GM23248 (cell line): ENCODE measurements around the gene DTNB. TPM values are rescaled to one million over a fixed set of nuclear protein-coding genes. Genes with fewer than 3 reads are reported as not detected.

Experiments
- DNase-seq: peaks from one replicate; pipeline ENCODE4 v3.0.0-alpha.2; 2015
- H2AFZ ChIP-seq: fragments of 200-600 bp; sonication (generic); 2 replicates; pipeline ENCODE4 v1.6.1; 2016; ENCODE audit warnings: antibody characterized with exemption
- H3F3A ChIP-seq: fragments of 200-600 bp; sonication (generic); 2 replicates; pipeline ENCODE4 v1.6.1; 2016; ENCODE audit warnings: mild to moderate bottlenecking, antibody characterized with exemption, mixed run types; ENCODE audit not compliant: insufficient read depth
- H3K27ac ChIP-seq: fragments of 200-600 bp; sonication (generic); 2 replicates; pipeline ENCODE4 v1.5.1; 2016; ENCODE audit warnings: mild to moderate bottlenecking
- H3K27me3 ChIP-seq: fragments of 200-600 bp; sonication (generic); replicated peaks from 2 replicates; pipeline ENCODE4 v1.6.1; 2016; ENCODE audit warnings: mild to moderate bottlenecking; ENCODE audit not compliant: insufficient read depth
- H3K36me3 ChIP-seq: fragments of 200-600 bp; sonication (generic); 2 replicates; pipeline ENCODE4 v1.6.1; 2016; ENCODE audit warnings: low read depth, mild to moderate bottlenecking
- H3K4me1 ChIP-seq: fragments of 200-600 bp; sonication (generic); 2 replicates; pipeline ENCODE4 v1.6.1; 2016; ENCODE audit warnings: mild to moderate bottlenecking; ENCODE audit not compliant: insufficient read depth
- H3K4me2 ChIP-seq: fragments of 200-600 bp; sonication (generic); one replicate; pipeline ENCODE4 v1.6.1; 2016; ENCODE audit warnings: mild to moderate bottlenecking; ENCODE audit not compliant: unreplicated experiment
- H3K4me3 ChIP-seq: fragments of 200-600 bp; sonication (generic); 2 replicates; pipeline ENCODE4 v1.5.1; 2016; ENCODE audit warnings: mild to moderate bottlenecking
- H3K79me2 ChIP-seq: fragments of 200-600 bp; sonication (generic); 2 replicates; pipeline ENCODE4 v1.6.1; 2016; ENCODE audit warnings: mild to moderate bottlenecking; ENCODE audit not compliant: insufficient read depth
- H3K9ac ChIP-seq: fragments of 200-600 bp; sonication (generic); 2 replicates; pipeline ENCODE4 v1.6.1; 2016; ENCODE audit warnings: mild to moderate bottlenecking
- H3K9me2 ChIP-seq: fragments of 200-600 bp; sonication (generic); 2 replicates; pipeline ENCODE4 v1.6.1; 2016; ENCODE audit warnings: mixed run types, mild to moderate bottlenecking, moderate library complexity; ENCODE audit not compliant: insufficient read depth
- H3K9me3 ChIP-seq: fragments of 200-600 bp; sonication (generic); one replicate; pipeline ENCODE4 v1.6.1; 2017; ENCODE audit warnings: low read depth
- H4K20me1 ChIP-seq: fragments of 200-600 bp; sonication (generic); 2 replicates; pipeline ENCODE4 v1.6.0; 2016; ENCODE audit not compliant: insufficient read depth
- EZH2 ChIP-seq: fragments of 200-600 bp; sonication (generic); IDR thresholded peaks from 2 replicates; pipeline ENCODE4 v1.6.1; 2018; ENCODE audit warnings: antibody characterized with exemption, mild to moderate bottlenecking; ENCODE audit not compliant: insufficient read depth, poor library complexity, severe bottlenecking
- EZH2phosphoT487 ChIP-seq: fragments of 200-600 bp; sonication (generic); IDR thresholded peaks from 2 replicates; pipeline ENCODE4 v1.6.1; 2018; ENCODE audit warnings: antibody characterized with exemption, moderate library complexity, mild to moderate bottlenecking, low read depth; ENCODE audit not compliant: insufficient read depth
- WGBS, 2 experiments: methylation state at CpG; one replicate each; pipeline ENCODE4 v1.1.6; 2015 to 2017; ENCODE audit warnings: low lambda C conversion rate in 2 of 2, low coverage in 1 of 2; ENCODE audit errors: missing lambda C conversion rate in 2 of 2; 5-methylcytosine and 5-hydroxymethylcytosine counted together
- in situ Hi-C: fragments of 300-500 bp; cut with MboI; formaldehyde crosslinking; loops from 2 replicates; pipeline ENCODE4 v1.15.0; 2020
- polyA plus RNA-seq: library from polyadenylated mRNA; unstranded; fragments of >200 nt; fragmentation: Nextera tagmentation; extraction: Ambion mirVana; gene quantifications from 2 replicates; pipeline ENCODE4 v1.2.1, GENCODE V29; 2016
- total RNA-seq: library from RNA; depleted of rRNA; stranded (reverse); fragments of >200 nt; shearing (Covaris generic); gene quantifications from 2 replicates; pipeline ENCODE4 v1.2.3, GENCODE V29; 2014

Gene DTNB
- total and polyA plus RNA-seq, 2 experiments from 2014 or later: 1.1 to 4.0 TPM

DNA sequence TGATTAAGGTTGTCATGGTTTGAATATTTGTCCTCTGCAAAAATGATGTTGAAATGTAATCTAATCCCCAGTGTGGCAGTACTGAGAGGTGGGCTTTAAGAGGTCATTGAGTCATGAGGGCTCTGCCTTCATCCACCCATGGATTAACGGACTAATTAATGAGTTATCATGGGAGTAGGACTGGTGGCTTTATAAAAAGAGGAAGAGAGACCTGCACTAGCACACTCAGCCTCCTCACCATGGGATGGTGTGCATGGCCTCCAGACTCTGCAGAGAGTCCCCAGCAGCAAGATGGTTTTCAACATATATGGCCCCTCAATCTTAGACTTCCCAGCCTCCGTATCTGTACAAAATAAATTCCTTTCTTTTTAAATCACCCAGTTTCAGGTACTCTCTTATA is 41.0 kb downstream of the DTNB start:
- Histone ChIP-seq H4K20me1 (no peaks in the 10 kb centered on the region), H3K36me3 (no peaks in the 10 kb centered on the region), H3F3A (no peaks in the 10 kb centered on the region), H2AFZ (no peak overlapping the region), H3K9me3 (no peaks in the 10 kb centered on the region), H3K9me2 (no peaks in the 10 kb centered on the region), H3K9ac (no peak overlapping the region), H3K79me2 (no peaks in the 10 kb centered on the region), H3K4me2 (no peak overlapping the region), H3K4me1 (no peaks in the 10 kb centered on the region), H3K27ac (no peak overlapping the region), H3K4me3 (no peak overlapping the region), H3K27me3 (no peaks in the 10 kb centered on the region)
- TF ChIP-seq EZH2phosphoT487: no peak
- TF ChIP-seq EZH2: no peak
- in situ Hi-C loops: no loop called here
- no peak for DNase-seq
- WGBS, 2 experiments: 89 to 96% methylated on average over 2 of the region's 2 CpGs

- 90 to 94% methylated on average over 2 of the region's 2 CpGs for WGBS, 2 experiments
- no peaks in the 10 kb centered on the region for H3K9me3 ChIP-seq
- no peak overlapping the region for H3K4me2 ChIP-seq
Measured at GRCh38 chr2:25624635-25625034, 48.7 kb downstream of the DTNB start.

DNA sequence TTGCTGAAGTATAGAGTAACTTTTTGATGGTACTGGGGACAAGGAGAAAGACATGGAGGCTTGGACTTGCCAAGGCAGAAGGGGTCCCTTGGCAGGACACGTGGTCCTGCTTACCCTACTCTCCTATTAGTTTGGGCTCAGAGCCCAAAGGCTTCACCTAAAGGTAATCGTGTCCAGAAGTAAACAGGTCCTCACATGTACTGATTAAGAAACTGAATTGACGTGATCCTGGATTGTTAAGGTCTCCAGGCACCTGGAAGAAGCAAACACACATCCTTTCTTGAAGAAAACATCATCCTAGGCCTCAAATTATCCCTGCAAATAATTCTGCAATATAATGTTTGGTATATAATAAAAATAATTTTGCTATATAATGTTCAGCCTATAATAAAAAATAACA is 50.0 kb downstream of the DTNB start:
- WGBS, 2 experiments: 67 to 68% methylated on average over 3 of the region's 3 CpGs
- TF ChIP-seq EZH2: no peak
- Histone ChIP-seq H3K9me2 (no peaks in the 10 kb centered on the region), H3K27me3 (no peaks in the 10 kb centered on the region), H3K4me2 (no peak overlapping the region), H3K79me2 (no peaks in the 10 kb centered on the region), H3K9me3 (no peaks in the 10 kb centered on the region), H4K20me1 (peaks cover under 1% of the 10 kb centered on the region; the same call in 1 of the 2 replicates), H3K4me3 (no peak overlapping the region), H3K4me1 (peaks cover 8% of the 10 kb centered on the region), H3K9ac (no peak overlapping the region), H2AFZ (no peak overlapping the region), H3K36me3 (no peaks in the 10 kb centered on the region), H3F3A (peaks cover 8% of the 10 kb centered on the region), H3K27ac (no peak overlapping the region)
- in situ Hi-C loops: no loop called here
- no peak for DNase-seq

More at GRCh38 chr2:25624635-25625034, 48.7 kb downstream of the DTNB start:
- H2AFZ ChIP-seq: no peak overlapping the region
- no peak for DNase-seq
- H3K36me3 ChIP-seq: no peaks in the 10 kb centered on the region
- no peaks in the 10 kb centered on the region for H4K20me1 ChIP-seq
- H3K4me1 ChIP-seq: no peaks in the 10 kb centered on the region
- TF ChIP-seq EZH2phosphoT487 (no peak), EZH2 (no peak)
- H3K9me2 ChIP-seq: no peaks in the 10 kb centered on the region
- no peaks in the 10 kb centered on the region for H3K79me2 ChIP-seq
- in situ Hi-C loops: no loop called here
- H3K27me3 ChIP-seq: no peaks in the 10 kb centered on the region
- no peak overlapping the region for H3K4me3 ChIP-seq
- no peak overlapping the region for H3K27ac ChIP-seq
- H3F3A ChIP-seq: no peaks in the 10 kb centered on the region
- H3K9ac ChIP-seq: no peak overlapping the region

GRCh38 chr2:25620711-25621110 is 52.7 kb downstream of the DTNB start:
- WGBS, 2 experiments: 72% methylated on average over 4 of the region's 4 CpGs
- peaks cover 7% of the 10 kb centered on the region; the same call in 1 of the 2 replicates for H4K20me1 ChIP-seq
- in situ Hi-C loops: no loop called here

GRCh38 chr2:25620077-25620476 is 53.3 kb downstream of the DTNB start:
- in situ Hi-C loops: no loop called here

More at GRCh38 chr2:25620711-25621110, 52.7 kb downstream of the DTNB start:
- Histone ChIP-seq H3F3A (peaks cover 17% of the 10 kb centered on the region), H3K4me2 (no peak overlapping the region), H3K79me2 (no peaks in the 10 kb centered on the region), H3K9me2 (no peaks in the 10 kb centered on the region), H3K9ac (no peak overlapping the region), H3K27me3 (no peaks in the 10 kb centered on the region), H3K4me1 (peaks cover 17% of the 10 kb centered on the region), H3K27ac (no peak overlapping the region), H3K4me3 (no peak overlapping the region), H3K9me3 (no peaks in the 10 kb centered on the region), H3K36me3 (no peaks in the 10 kb centered on the region), H2AFZ (no peak overlapping the region)
- no peak for TF ChIP-seq EZH2phosphoT487
- no peak for TF ChIP-seq EZH2
- no peak for DNase-seq

More at GRCh38 chr2:25620077-25620476, 53.3 kb downstream of the DTNB start:
- Histone ChIP-seq H3K27me3 (no peaks in the 10 kb centered on the region), H4K20me1 (peaks cover 7% of the 10 kb centered on the region; the same call in 1 of the 2 replicates), H3F3A (peaks cover 17% of the 10 kb centered on the region), H3K36me3 (no peaks in the 10 kb centered on the region), H2AFZ (no peak overlapping the region), H3K4me2 (no peak overlapping the region), H3K4me3 (no peak overlapping the region), H3K79me2 (no peaks in the 10 kb centered on the region), H3K4me1 (peaks cover 17% of the 10 kb centered on the region), H3K9me2 (no peaks in the 10 kb centered on the region), H3K27ac (no peak overlapping the region), H3K9me3 (no peaks in the 10 kb centered on the region), H3K9ac (no peak overlapping the region)
- TF ChIP-seq EZH2phosphoT487 (no peak), EZH2 (no peak)
- DNase-seq: no peak
- 58 to 69% methylated on average over 5 of the region's 5 CpGs for WGBS, 2 experiments
